GM19468 (cell line): ENCODE data around the gene ATP6V1C2.
"Not testable (repeated sequence)": the region's sequence is repeated elsewhere in the genome, so short reads cannot be mapped to it uniquely, and the experiment has no call there.

Experiments used
- ATAC-seq: cut with Tn5 transposase; IDR thresholded peaks from one replicate; pipeline ENCODE4 v1.9.1; 2021; ENCODE audit warnings: mild to moderate bottlenecking, moderate library complexity, moderate number of reproducible peaks; ENCODE audit not compliant: unreplicated experiment; ENCODE audit errors: extremely low read depth

The ATP6V1C2 gene

DNA sequence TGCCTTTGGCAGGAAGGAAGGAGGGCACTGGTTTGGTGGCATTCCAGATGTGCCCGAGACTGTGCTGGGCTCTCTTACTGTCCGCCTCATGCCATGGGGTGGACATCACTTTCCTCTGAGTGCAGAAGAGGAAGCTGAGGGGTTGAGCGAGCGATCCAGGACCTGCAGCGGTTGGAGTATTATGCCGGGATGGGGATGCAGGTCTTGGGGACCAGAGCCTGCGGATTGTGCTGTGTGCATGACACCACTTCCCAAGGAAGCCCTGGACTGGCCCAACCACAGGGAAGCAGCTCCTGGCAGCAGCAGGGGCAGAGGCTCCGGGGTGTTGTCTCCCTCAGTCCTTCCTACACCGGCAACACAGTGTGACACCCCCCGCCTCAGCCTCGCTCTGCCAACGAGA lies 44.5 kb downstream of the ATP6V1C2 start:
- no peak for ATAC-seq

DNA sequence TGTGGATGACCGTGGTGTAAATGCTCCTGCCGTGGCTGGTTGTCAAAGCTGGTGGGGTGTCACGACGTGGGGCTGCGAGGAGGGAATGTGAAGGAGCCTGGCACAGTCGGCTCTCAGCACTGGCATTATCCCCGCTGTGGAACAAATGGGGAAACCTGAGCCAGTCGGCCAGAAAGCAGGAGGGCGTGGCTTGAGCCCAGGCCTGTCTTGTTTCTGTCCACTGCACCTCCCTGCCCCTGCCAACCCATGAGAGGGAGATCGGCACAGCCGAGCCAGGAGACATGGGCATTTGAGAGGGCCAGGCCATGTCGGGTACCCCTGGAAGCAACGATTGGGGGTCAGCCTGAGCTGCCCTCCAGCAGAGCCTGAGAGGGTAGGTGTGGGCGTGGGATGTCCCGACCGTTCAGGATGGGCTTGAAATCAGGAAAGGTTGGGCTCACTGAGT lies 46.7 kb downstream of the ATP6V1C2 start:
- ATAC-seq: no peak

DNA sequence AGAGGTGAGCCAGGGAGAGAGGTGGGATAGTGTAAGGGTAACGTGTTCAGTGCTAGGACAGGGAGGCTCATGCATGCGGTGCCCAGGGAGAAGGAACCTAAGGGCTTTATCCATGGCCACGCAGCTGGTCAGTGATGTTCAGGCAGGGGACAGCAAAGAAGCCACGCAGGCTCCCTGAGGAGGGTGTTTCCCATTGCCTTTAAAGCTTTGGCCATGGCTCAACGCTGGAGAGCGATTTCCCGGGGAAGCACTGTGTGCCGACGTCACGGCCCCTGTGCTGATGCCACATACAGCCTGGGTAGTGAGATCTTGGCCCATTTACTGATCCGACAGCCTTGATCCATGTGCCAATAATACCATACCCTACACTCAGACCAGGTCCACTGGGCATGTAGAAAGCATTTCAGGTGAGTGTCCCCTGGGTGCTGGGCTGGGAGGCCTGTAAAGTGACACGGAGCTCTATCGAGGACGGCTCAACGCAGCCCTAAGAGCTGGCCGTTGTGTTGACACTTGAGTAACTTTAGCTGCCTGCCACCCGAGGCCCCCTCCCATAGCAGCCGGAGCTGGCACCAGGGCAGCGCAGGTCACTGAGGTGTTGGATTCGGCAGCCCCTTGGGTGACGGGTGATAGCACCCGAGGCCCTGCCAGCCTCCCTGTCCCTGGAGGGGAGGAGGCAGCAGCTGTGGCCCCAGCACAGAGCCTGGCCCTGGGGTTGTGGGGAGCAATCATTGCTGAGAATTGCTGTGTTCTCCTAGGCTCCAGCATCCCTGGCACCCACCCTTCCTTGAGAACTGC lies 49.7 kb downstream of the ATP6V1C2 start:
- no peak for ATAC-seq

DNA sequence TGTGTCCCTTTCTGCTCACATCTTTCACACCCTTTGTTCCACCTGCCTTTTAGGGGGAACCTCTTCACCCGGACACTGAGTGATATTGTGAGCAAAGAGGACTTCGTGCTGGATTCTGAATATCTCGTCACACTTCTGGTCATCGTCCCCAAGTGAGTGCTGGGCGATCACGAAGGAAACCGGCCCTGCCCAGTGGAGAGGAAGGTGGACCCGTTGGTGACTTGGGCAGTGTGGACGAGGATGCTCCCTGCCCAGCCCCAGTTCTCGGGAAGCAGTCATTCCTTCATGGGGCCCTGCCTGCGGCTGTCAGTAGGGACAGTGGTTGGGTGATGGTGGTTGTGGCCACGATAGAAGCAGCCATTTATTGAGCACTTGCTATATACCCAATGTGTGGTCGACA lies 50.4 kb downstream of the ATP6V1C2 start:
- no peak for ATAC-seq

DNA sequence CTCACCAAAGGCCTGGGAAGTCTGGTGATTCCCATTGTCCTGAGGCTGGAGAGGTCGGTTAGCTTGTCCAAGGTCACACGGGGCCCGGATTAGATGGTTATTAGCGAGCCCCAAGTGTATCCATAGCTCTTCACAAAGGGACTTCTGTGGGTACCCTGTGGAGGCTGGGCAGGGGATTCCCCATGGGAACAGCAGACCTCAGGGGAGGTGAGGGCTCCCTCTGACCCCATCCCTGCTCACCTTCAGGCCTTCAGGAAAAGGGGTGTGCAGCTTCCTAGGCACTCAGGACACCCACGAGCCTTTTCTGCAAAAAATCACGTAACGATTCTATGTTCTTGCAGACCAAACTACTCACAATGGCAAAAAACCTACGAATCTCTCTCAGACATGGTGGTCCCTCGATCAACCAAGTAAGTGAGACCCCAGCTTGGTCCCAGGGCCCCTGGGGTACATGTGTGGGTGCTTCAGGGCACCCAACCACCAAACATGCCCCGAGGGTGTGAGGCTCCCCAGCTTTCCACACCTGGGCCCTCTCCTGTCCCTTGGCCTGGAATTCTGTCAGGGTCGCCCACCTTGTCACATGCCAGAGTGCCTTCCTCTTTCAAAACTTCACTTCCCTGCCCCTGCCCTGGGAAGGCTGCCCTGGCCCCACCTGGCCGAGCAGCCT lies 50.9 kb downstream of the ATP6V1C2 start:
- no peak for ATAC-seq

DNA sequence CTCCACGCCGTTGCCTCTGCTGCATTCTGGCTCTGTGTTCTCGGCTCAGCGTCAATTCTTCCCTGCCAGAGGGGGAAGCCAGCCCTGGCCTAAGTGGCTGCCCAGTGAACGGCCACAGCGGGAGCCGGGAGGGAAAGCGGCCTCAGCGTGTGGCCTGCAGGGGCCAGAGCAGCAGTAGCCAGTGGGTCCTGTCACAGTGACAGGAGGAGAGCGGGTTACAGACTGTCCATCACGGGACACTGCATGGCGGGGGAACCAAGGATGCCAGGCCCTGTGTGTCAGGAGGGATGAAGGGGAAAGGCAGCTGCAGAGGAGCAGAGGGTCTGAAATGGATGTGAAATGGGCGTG lies 51.4 kb downstream of the ATP6V1C2 start:
- ATAC-seq: no peak

DNA sequence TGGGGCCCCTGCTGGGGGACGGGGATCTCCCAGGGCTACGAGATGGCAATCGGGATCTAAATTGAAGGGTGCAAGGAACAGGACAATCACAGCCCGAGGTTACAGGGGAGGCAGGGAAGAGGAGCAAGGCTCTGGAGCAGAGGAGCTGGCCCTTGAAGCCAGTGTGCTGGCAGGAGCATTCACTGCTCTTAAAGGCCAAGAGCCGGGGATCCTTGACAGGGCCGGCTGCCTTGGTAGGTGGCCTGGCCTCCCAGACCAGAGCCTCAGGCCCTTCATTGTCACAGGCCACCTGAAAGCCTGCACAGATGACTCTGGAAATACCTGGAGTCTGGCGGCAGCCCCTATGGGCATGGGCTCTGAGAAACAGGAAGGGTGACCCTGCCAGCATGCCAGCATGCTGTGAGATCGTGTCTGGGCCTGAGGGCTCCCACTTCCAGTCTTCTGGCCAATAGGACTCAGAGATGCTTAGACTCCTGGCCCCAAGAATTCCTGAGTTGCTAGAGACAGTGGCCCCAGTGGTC lies 52.5 kb downstream of the ATP6V1C2 start:
- ATAC-seq: no peak

DNA sequence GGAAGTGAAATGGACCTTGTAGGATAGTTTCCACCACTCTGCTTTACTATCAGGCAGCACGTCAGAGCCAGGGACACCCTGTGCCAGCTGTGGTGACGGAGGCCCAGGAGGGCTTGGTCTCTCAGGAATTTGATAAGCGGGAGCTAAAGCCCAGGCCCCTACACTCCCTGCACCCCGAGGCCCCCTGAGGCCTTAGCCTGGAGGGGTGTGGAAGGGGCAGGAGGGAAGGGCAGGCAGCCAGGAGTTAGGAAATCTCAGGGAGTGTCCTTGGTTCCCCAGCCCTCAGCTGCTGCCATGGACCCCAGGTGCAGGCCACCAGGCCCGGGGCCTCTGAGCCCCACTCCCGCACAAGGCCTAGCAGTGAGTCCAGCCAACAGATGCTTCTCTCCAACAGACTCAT lies 53.0 kb downstream of the ATP6V1C2 start:
- ATAC-seq: no peak

DNA sequence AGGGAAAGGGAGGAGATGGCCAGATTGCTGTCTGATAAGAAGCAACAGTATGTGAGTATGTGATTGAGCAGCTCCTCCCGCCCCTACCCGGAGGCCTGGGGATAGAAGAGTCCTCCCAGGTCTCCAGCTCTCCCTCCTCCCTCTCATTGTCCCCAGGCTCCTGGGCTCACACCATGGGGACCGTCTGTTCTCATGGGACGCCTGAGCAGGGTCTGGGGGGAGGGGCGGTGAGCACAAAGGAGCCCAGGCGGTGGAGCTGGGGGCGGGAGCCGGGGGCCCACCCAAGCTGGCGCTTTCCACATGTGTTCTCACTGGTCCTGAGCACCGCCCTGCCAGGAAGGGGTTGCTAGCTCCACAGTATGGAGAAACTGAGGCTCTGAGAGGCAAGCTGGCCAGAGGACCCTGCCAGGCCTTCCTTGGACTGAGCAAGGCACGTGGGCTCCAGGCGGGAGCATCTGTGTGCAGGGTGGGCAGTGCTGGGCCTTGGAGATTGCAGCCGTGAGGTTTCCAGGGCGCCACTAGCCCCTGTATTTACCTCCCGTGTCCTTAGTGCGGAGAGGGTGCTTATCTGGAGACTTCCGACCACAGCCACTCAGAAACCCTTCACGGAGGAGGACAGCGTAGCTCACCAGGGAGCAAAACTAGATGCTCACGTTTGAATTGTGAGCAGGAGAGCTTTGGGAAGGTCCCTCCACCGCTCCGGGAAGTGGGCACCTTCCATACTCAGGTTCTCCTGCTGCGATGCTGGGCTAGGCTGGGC lies 53.8 kb downstream of the ATP6V1C2 start:
- no peak for ATAC-seq

DNA sequence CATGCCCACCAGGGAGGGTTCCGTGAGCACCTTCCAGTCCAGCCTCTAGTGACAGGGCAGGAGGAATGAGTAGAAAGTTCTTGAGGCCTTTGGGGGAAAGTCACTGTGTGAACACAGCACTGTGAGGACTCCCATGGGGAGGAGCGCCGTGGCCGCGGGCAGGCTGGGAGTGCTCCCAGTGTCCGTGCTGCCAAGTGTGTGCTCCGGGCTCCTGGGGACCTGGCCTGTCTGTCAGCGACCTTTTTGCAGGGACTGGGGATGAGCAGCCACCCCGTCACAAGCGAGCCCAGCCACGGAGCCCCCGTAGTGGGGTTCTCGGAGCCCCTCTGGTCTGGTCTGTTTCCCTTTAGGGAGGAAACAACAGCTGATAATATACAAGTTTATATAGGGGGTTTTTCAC lies 54.4 kb downstream of the ATP6V1C2 start:
- no peak for ATAC-seq

DNA sequence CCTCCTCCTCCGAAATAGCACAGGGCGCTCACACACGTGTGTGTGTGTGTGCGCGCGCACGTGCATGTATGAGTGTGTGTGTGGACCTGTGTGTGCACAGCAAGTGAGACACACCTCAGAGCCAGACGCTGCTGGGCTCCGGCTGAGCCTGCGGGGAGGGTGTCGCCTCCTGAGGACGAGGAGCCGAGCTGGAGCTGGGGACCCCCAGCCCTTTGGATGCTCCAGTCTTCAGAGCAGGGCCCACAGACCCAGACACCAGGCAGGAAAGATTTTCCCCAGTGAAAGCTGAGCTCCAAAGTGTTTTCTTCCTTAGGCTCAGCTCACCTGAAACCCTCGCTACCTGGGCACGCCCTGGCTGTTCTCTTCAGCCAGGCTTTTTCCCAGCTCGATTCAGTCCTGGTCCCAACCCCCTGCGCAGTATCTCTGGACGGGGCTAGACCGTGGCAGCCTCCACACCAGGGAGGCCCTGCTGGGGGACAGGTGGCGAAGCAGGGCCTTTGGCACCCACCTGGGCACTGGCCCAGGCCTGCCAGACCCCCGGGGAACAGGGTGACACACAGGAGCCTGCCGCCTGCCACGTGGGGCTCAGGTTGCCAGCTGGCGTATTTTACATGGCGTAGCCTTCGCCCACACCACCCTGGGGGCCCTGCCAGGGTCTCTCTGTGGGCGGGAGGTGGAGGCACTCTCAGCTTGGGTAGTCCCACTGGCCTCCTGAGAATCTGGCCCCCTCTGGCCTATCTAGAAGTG lies 55.0 kb downstream of the ATP6V1C2 start:
- ATAC-seq: no peak

DNA sequence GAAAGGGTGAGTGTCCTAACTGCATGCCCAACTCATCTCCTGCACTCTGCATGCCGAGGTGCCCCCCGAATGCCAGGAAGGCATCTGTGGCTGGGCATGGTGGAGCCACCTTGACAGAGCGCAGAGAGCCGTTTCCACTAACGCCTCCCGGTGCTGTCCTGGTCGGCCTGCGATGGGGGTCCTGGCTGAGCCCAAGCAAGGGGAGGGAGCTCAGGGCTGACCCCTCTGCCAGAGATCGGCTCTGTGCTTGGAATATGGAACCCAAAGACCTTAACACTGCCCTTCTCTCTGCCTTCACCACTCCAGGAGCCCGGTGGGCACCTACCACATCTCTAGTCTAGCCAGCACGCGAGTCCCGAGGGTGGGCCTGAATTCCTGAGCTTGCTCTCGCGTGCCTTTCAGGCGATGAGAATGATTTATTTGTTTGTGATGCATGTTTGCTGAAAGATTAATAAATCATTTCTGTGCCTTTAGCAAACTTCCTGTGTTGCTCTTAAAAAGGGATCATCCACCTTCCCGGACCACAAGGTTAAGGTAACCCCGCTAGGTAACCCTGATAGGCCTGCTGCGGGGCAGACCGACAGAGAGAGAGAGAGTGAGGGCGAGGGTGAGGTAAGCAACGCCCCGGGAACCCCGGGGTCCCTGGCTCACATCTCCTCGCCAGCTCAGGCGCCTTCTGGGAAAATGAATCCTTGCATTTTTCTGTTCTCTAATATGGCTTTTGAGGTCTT lies 55.8 kb downstream of the ATP6V1C2 start:
- no peak for ATAC-seq

DNA sequence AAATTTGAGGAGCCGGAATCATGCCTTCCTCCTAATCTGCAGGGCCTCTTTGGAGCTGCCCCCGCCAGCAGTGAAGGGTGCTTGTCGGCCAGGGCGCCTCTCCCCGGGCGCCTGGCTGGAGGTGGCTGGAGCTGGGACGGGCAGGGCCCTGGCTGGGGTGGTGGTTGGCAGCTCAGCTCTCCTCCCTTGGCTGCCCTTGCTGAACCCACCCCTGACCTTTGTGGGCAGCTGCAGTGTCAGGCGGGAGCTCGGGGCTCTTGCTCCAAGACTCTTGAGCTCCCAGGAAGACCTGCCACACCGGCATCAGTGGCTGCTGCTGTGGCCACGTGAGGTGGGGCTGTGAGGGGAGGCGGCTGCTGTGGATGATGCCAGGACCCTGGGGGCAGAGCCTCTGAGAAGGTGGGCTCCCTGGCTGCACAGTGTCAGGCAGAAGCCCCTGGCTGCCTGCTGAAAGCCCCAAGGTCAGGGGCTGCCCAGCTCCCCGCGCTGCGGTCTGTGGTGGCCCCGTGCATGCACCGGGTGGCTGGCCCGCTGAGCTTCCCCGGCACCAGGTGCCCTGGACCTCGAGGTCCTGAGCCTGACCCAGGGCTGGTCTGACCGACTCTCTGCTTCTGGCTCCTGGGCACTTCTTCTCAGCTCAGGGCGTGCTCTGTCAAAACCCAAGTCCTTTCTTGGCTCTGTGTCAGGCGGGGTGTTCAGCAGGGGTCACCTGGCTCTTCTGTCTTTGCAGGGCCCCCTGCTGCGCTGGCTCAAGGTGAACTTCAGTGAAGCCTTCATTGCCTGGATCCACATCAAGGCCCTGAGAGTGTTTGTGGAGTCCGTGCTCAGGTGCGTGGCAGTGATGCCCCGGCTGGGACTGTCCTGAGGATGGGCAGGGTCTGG lies 56.7 kb downstream of the ATP6V1C2 start:
- ATAC-seq: no peak

DNA sequence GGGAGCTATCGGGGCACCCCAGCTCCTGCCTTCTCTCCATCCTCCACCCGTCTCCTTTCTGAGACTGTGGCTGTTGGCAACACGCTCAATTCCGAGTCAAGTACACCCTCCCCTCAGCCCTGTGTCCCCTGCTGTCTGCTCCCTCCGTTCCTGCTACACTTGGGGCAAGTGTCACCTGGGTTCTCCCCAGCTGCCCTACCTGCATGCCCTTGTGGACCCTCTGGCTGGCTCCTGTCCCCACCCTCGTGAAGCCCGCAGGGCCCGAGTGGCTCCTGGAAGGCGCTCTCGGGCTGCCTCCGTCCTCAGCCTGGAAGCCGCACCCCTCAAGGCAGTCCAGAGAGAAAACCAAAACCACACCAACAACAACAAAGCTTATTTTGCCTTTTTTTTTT lies 57.3 kb downstream of the ATP6V1C2 start:
- no peak for ATAC-seq

DNA sequence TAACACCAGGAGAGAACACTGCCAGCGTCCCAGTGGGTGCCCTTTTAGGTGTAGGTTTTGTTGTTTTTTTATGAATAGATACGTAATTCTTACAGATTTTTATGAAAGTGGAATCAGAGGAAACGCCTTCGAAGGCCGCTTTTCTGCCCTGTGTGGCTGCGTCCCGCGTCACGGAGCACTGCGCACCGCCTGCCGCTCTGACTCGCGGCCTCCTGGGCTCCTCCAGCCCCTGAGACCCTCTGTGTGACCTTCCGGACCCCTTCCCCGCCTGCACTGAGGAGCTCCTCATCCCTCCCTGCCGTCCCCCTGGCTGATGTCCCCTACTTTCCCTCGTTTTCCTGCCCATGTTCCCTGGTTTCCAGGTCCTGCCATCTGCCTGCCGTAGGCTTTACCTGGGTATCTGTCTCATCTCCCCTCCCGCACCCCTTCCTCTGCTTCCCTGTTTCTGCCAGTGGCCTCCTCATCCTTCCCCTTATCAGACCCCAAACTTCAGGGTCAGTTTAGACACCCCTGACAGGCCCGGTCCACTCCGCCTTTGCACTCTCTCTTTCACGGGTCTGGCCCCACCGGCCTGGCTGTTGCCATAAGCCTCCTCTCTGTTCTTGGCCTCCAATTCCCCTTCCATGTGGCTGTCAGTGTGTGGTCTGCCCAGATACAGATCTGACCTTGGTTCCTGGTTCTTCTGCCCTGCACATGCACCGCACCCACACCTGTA lies 58.5 kb downstream of the ATP6V1C2 start:
- ATAC-seq: no peak

DNA sequence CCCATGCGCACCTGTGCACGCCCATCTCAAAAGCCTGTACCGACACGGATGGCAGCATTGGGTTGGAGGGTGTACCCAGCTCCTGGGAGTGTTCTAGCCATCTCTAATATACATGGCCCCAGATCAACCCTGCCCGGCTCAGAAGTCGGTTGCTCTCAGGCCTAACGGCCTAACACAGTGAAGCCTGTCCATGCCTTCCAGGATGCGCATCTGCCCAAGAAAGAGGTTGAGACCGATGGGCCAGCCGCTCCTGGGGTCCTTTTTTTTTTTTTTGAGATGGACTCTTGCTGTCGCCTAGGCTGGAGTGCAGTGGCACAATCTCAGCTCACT lies 59.0 kb downstream of the ATP6V1C2 start:
- ATAC-seq: no peak

DNA sequence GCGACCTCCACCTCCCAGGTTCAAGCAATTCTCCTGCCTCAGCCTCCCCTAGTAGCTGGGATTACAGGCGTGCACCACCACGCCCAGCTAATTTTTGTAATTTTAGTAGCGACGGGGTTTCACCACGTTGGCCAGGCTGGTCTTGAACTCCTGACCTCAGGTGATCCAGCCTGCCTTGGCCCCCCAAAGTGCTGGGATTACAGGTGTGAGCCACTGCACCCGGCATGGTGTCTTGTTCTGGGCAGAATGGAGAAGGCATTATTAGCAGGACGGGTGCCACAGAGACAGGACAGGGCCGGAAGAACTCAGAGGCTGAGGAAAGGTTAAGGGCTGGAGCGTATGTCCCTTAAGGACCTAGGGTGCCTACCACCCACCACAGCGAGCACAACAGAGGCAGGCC lies 59.4 kb downstream of the ATP6V1C2 start:
- not testable (repeated sequence) for ATAC-seq

DNA sequence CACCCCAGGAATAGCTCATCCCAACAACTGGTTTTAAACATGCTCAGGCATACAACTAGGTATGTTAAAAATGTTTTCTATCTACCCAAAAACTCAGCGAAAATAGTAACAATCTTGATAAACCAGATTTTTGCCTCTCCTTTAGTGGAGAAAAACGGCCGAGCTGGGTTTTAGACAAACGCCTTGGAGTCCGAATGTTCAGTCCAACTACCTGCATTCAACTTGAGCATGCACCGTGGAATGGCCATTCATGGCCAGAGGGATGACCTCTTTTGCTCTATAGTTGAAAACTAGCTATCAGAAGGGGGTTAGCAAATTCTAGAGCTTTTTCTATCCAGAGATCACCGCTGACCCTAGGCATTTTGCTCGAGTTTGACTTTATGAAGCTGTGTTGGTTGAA lies 60.3 kb downstream of the ATP6V1C2 start:
- ATAC-seq: no peak
